HepG2 (cell line): ENCODE data around the gene ZNF213. TPM values are rescaled to one million over a fixed set of nuclear protein-coding genes. Genes with fewer than 3 reads are reported as not detected.

ENCODE experiments used
- ATF1 ChIP-seq: IDR thresholded peaks from 2 replicates; pipeline ENCODE4 v1.6.1; 2016; ENCODE audit warnings: mild to moderate bottlenecking, control low read depth
- CHD4 ChIP-seq: fragments of 200-600 bp; sonication (generic); IDR thresholded peaks from 2 replicates; pipeline ENCODE4 v1.7.0; 2017; ENCODE audit warnings: mild to moderate bottlenecking, low read length, borderline replicate concordance
- ESRRA ChIP-seq: sonication (generic); formaldehyde crosslinking; IDR thresholded peaks from 2 replicates; pipeline ENCODE4 v1.5.1; 2020; ENCODE audit warnings: mild to moderate bottlenecking, low read depth, missing genetic modification reagents
- FOSL2 ChIP-seq: sonication (generic); formaldehyde crosslinking; IDR thresholded peaks from 2 replicates; pipeline ENCODE4 v1.4.0; 2020; ENCODE audit warnings: missing genetic modification reagents
- FOXA3 ChIP-seq: IDR thresholded peaks from 2 replicates; pipeline ENCODE4 v1.6.1; 2016; ENCODE audit warnings: missing genetic modification reagents, missing compliant biosample characterization
- IKZF5 ChIP-seq: IDR thresholded peaks from 2 replicates; pipeline ENCODE4 v1.6.1; 2018; ENCODE audit warnings: missing genetic modification reagents, mild to moderate bottlenecking, missing compliant biosample characterization
- MAZ ChIP-seq, 2 experiments: sonication (generic) in 1 of 2; formaldehyde crosslinking in 1 of 2; IDR thresholded peaks; 2 replicates each; pipeline versions ENCODE4 v1.5.0 to v1.6.1; 2012 to 2020; ENCODE audit warnings: low read depth in 2 of 2, mild to moderate bottlenecking in 2 of 2, borderline replicate concordance in 1 of 2, improper control_type of control experiment in 1 of 2, low read length in 1 of 2, missing genetic modification reagents in 1 of 2, moderate library complexity in 1 of 2
- MLX ChIP-seq: IDR thresholded peaks from 2 replicates; pipeline ENCODE4 v1.6.1; 2016
- NR2C2 ChIP-seq: sonication (generic); formaldehyde crosslinking; IDR thresholded peaks from 2 replicates; pipeline ENCODE4 v1.4.0; 2020; ENCODE audit warnings: missing genetic modification reagents, mild to moderate bottlenecking, moderate library complexity, borderline replicate concordance
- PCBP1 ChIP-seq: fragments of 200-400 bp; formaldehyde crosslinking; IDR thresholded peaks from 2 replicates; pipeline ENCODE4 v1.6.1; 2017; ENCODE audit warnings: mild to moderate bottlenecking, low read depth, low read length, borderline replicate concordance
- POLR2G ChIP-seq: fragments of 200-400 bp; formaldehyde crosslinking; IDR thresholded peaks from 2 replicates; pipeline ENCODE4 v1.6.1; 2018; ENCODE audit warnings: mild to moderate bottlenecking, low read depth, low read length, moderate library complexity
- RBM39 ChIP-seq: fragments of 200-400 bp; formaldehyde crosslinking; IDR thresholded peaks from one replicate; pipeline ENCODE4 v1.6.1; 2018; ENCODE audit warnings: antibody characterized with exemption, mild to moderate bottlenecking, low read depth, low read length; ENCODE audit not compliant: poor library complexity, severe bottlenecking
- RFX1 ChIP-seq: fragments of 450-650 bp; IDR thresholded peaks from 2 replicates; pipeline ENCODE4 v1.6.1; 2017
- RXRA ChIP-seq: sonication (generic); formaldehyde crosslinking; IDR thresholded peaks from 2 replicates; pipeline ENCODE4 v1.5.1; 2020; ENCODE audit warnings: missing genetic modification reagents
- SIX1 ChIP-seq: sonication (generic); formaldehyde crosslinking; IDR thresholded peaks from 2 replicates; pipeline ENCODE4 v1.4.0; 2020; ENCODE audit warnings: missing genetic modification reagents, borderline replicate concordance
- THRA ChIP-seq: sonication (generic); formaldehyde crosslinking; IDR thresholded peaks from 2 replicates; pipeline ENCODE4 v1.4.0; 2020; ENCODE audit warnings: missing genetic modification reagents, borderline replicate concordance
- TSC22D2 ChIP-seq: sonication (generic); formaldehyde crosslinking; IDR thresholded peaks from 2 replicates; pipeline ENCODE4 v1.5.1; 2020; ENCODE audit warnings: missing genetic modification reagents, mild to moderate bottlenecking, borderline replicate concordance
- UBTF ChIP-seq: sonication (generic); formaldehyde crosslinking; IDR thresholded peaks from 2 replicates; pipeline ENCODE4 v1.4.0; 2020; ENCODE audit warnings: mild to moderate bottlenecking, missing genetic modification reagents
- ZBTB43 ChIP-seq: sonication (generic); formaldehyde crosslinking; conservative IDR thresholded peaks from 2 replicates; pipeline ENCODE4 v1.4.0; 2020; ENCODE audit warnings: missing genetic modification reagents
- ZNF547 ChIP-seq: sonication (generic); formaldehyde crosslinking; IDR thresholded peaks from 2 replicates; pipeline ENCODE4 v1.5.1; 2020; ENCODE audit warnings: mild to moderate bottlenecking, missing genetic modification reagents
- ZNF564 ChIP-seq: sonication (generic); formaldehyde crosslinking; IDR thresholded peaks from 2 replicates; pipeline ENCODE4 v1.8.1; 2023; ENCODE audit warnings: mild to moderate bottlenecking, missing genetic modification reagents
- ZNF598 ChIP-seq: sonication (generic); formaldehyde crosslinking; IDR thresholded peaks from 2 replicates; pipeline ENCODE4 v1.5.1; 2020; ENCODE audit warnings: mild to moderate bottlenecking, missing genetic modification reagents, borderline replicate concordance
- polyA plus RNA-seq, 8 experiments: library from polyadenylated mRNA; depleted of rRNA in 3 of 8; stranded (reverse) in 7 of 8; unstranded in 1 of 8; fragments of >200 nt; fragmentation: Illumina TruSeq in 4 of 8; extraction: Trizol in 4 of 8; gene quantifications; 2 replicates each; pipeline versions ENCODE4 v1.2.1 to v1.2.3, GENCODE V29; 2011 to 2016; ENCODE audit warnings: low read depth in 4 of 8, missing spikeins in 1 of 8, mixed read lengths in 1 of 8; ENCODE audit not compliant: insufficient read depth in 1 of 8
- total RNA-seq, 5 experiments: library from RNA; depleted of rRNA; stranded (reverse); fragments of >200 nt; fragmentation: Illumina TruSeq; extraction: Trizol; gene quantifications; 2 replicates each; pipeline ENCODE4 v1.2.3, GENCODE V29; 2016; ENCODE audit warnings: low read depth in 1 of 5

The ZNF213 gene
- total and polyA plus RNA-seq, 2 of the 13 experiments (the other 11 are each of a cell fraction or from before 2014, with no cell fraction given): 0.59 to 0.97 TPM

- TF ChIP-seq CHD4 (no peak), NR2C2 (CRISPR knock-in tag) (peak; percentile 56), MLX (no peak), ZNF547 (CRISPR knock-in tag) (peak; percentile 64; the same call in 1 of the 2 replicates), UBTF (peak; percentile 93), ZNF564 (CRISPR knock-in tag) (0 out of 2 replicates have a peak, but pooled peaks have one; percentile 24), MAZ (IDR thresholded peaks at IDR 0.05; ENCODE audit: borderline replicate concordance, low read depth, low read length) (peak; percentile 93), MAZ (CRISPR knock-in tag; IDR thresholded peaks at IDR 0.05; ENCODE audit: low read depth) (peak; percentile 92), THRA (CRISPR knock-in tag) (peak; percentile 73; the same call in 1 of the 2 replicates), FOSL2 (CRISPR knock-in tag) (peak; percentile 40; the same call in 1 of the 2 replicates), RFX1 (peak; percentile 70), TSC22D2 (peak; percentile 79; the same call in 1 of the 2 replicates), PCBP1 (no peak), ZNF598 (CRISPR knock-in tag) (no peak), ZBTB43 (no peak), ESRRA (CRISPR knock-in tag) (peak; percentile 35; the same call in 1 of the 2 replicates), RBM39 (peak; percentile 46), RXRA (CRISPR knock-in tag) (peak; percentile 63), POLR2G (peak; percentile 88), ATF1 (CRISPR knock-in tag) (no peak), FOXA3 (CRISPR knock-in tag) (peak; percentile 40; the same call in 1 of the 2 replicates), SIX1 (CRISPR knock-in tag) (peak; percentile 42; the same call in 1 of the 2 replicates), IKZF5 (CRISPR knock-in tag) (peak; percentile 55; the same call in 1 of the 2 replicates)
Measured at GRCh38 chr16:3106205-3106928, 28.5 kb upstream of the ZNF213 start (continued).
